Fibroblast of lung (primary cell): Measurements from ENCODE around the gene TBK1. TPM values are rescaled to one million over a fixed set of nuclear protein-coding genes. Genes with fewer than 3 reads are reported as not detected.

Experiments used
- DNase-seq, 2 donors: peaks; one replicate each; pipeline versions ENCODE4 v3.0.0 to v3.0.0-alpha.2; 2010; ENCODE audit warnings: low read depth in 2 of 2
- H2AFZ ChIP-seq: 2 replicates; pipeline ENCODE4 v1.5.1; 2012; ENCODE audit warnings: low read length, control low read depth, inconsistent platforms
- H3K27ac ChIP-seq: 2 replicates; pipeline ENCODE4 v1.5.1; 2011; ENCODE audit warnings: low read length, control low read depth; ENCODE audit not compliant: insufficient read depth
- H3K27me3 ChIP-seq: 2 replicates; pipeline ENCODE4 v1.5.1; 2011; ENCODE audit warnings: mild to moderate bottlenecking, low read length; ENCODE audit not compliant: control insufficient read depth, insufficient read depth
- H3K36me3 ChIP-seq: 2 replicates; pipeline ENCODE4 v1.5.1; 2011; ENCODE audit warnings: low read length; ENCODE audit not compliant: control insufficient read depth, insufficient read depth
- H3K4me1 ChIP-seq: 2 replicates; pipeline ENCODE4 v1.5.1; 2011; ENCODE audit warnings: low read length; ENCODE audit not compliant: control insufficient read depth, insufficient read depth; ENCODE audit errors: extremely low read depth
- H3K4me2 ChIP-seq: 2 replicates; pipeline ENCODE4 v1.5.1; 2011; ENCODE audit warnings: low read length, control low read depth; ENCODE audit not compliant: insufficient read depth; ENCODE audit errors: extremely low read depth
- H3K4me3 ChIP-seq, 4 experiments: fragments of 200-600 bp in 1 of 4; sonication (generic) in 1 of 4; replicated peaks in 1 of 4; 2 replicates each; pipeline ENCODE4 v1.5.1; 2011 to 2016; ENCODE audit warnings: low read length in 4 of 4, low read depth in 3 of 4, mild to moderate bottlenecking in 3 of 4, control low read depth in 2 of 4, inconsistent platforms in 1 of 4, mixed read lengths in 1 of 4; ENCODE audit not compliant: insufficient read depth in 1 of 4; ENCODE audit errors: control extremely low read depth in 1 of 4
- H3K79me2 ChIP-seq: 2 replicates; pipeline ENCODE4 v1.5.1; 2012; ENCODE audit warnings: mild to moderate bottlenecking, low read length, inconsistent platforms; ENCODE audit not compliant: control insufficient read depth, insufficient read depth
- H3K9ac ChIP-seq: 2 replicates; pipeline ENCODE4 v1.5.1; 2011; ENCODE audit warnings: mild to moderate bottlenecking, low read length, control low read depth; ENCODE audit not compliant: insufficient read depth
- H3K9me3 ChIP-seq: 2 replicates; pipeline ENCODE4 v1.5.1; 2012; ENCODE audit warnings: low read depth, low read length; ENCODE audit not compliant: control insufficient read depth, insufficient read depth
- H4K20me1 ChIP-seq: 2 replicates; pipeline ENCODE4 v1.5.1; 2011; ENCODE audit warnings: low read length; ENCODE audit not compliant: control insufficient read depth, insufficient read depth; ENCODE audit errors: extremely low read depth
- EZH2 ChIP-seq: IDR thresholded peaks from 2 replicates; pipeline ENCODE4 v1.5.1; 2012; ENCODE audit warnings: low read length, control low read depth, mild to moderate bottlenecking; ENCODE audit errors: missing control alignments
- polyA plus RNA-seq, 2 donors: library from polyadenylated mRNA; depleted of rRNA in 1 of 2; stranded (reverse) in 1 of 2; unstranded in 1 of 2; fragments of >200 nt; gene quantifications; 2 replicates each; pipeline ENCODE4 v1.2.1, GENCODE V29; 2011 to 2012; ENCODE audit warnings: missing spikeins in 1 of 2
- total RNA-seq: library from RNA; depleted of rRNA; stranded (reverse); fragments of >200 nt; gene quantifications from 2 replicates; pipeline ENCODE4 v1.2.1, GENCODE V29; 2014
- TF ChIP-seq, protein P1 (sequence below), 2 donors: IDR thresholded peaks in 1 of 2; conservative IDR thresholded peaks in 1 of 2; 1 replicate in 1 of 2; 2 replicates in 1 of 2; pipeline ENCODE4 v1.5.1; 2011 to 2012; ENCODE audit warnings: low read length in 2 of 2, control low read depth in 1 of 2, inconsistent platforms in 1 of 2, low read depth in 1 of 2, mild to moderate bottlenecking in 1 of 2

The TBK1 gene
- total and polyA plus RNA-seq, 2 donors (not counting 1 experiment from before 2014, with no cell fraction given) = 26.5 to 42.9 TPM

DNA sequence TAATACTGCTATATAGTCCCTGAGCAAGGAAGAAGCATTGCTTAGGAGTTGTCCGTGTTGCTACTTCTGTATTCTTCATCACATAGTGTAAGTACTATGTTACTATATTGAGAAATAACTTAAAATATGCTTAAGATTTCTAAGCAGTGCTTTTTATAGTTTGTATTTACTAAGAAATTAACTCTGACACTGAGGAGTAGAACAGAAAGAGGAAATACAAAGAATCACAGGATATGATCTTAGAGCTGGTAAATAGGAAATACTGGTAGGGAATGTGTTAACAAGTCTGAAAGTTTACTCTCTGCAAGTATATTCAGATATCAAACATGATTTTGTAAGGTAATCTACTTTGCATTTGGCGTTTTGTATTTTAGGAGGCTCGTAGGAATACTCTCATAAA, 32.2 kb upstream of the TBK1 start:
- no peaks in the 10 kb centered on the region for H3K4me1 ChIP-seq
- no peaks in the 10 kb centered on the region for H3K27me3 ChIP-seq
- no peak overlapping the region for H3K4me2 ChIP-seq
- no peak overlapping the region for H2AFZ ChIP-seq
- no peaks in the 10 kb centered on the region for H3K9me3 ChIP-seq
- no peak overlapping the region for H3K4me3 ChIP-seq
- H3K79me2 ChIP-seq = no peaks in the 10 kb centered on the region
- H3K36me3 ChIP-seq = peaks cover 13% of the 10 kb centered on the region
- H3K27ac ChIP-seq = no peak overlapping the region
- TF ChIP-seq, protein P1, sequence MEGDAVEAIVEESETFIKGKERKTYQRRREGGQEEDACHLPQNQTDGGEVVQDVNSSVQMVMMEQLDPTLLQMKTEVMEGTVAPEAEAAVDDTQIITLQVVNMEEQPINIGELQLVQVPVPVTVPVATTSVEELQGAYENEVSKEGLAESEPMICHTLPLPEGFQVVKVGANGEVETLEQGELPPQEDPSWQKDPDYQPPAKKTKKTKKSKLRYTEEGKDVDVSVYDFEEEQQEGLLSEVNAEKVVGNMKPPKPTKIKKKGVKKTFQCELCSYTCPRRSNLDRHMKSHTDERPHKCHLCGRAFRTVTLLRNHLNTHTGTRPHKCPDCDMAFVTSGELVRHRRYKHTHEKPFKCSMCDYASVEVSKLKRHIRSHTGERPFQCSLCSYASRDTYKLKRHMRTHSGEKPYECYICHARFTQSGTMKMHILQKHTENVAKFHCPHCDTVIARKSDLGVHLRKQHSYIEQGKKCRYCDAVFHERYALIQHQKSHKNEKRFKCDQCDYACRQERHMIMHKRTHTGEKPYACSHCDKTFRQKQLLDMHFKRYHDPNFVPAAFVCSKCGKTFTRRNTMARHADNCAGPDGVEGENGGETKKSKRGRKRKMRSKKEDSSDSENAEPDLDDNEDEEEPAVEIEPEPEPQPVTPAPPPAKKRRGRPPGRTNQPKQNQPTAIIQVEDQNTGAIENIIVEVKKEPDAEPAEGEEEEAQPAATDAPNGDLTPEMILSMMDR (conservative IDR thresholded peaks at IDR 0.05 in 1 of 2, IDR thresholded peaks at IDR 0.05 in 1 of 2; ENCODE audit: low read depth in 1 of 2, low read length in 2 of 2) = no peak
- no peak for TF ChIP-seq EZH2
- no peak for DNase-seq
- H3K9ac ChIP-seq = no peak overlapping the region
- H4K20me1 ChIP-seq = no peaks in the 10 kb centered on the region

DNA sequence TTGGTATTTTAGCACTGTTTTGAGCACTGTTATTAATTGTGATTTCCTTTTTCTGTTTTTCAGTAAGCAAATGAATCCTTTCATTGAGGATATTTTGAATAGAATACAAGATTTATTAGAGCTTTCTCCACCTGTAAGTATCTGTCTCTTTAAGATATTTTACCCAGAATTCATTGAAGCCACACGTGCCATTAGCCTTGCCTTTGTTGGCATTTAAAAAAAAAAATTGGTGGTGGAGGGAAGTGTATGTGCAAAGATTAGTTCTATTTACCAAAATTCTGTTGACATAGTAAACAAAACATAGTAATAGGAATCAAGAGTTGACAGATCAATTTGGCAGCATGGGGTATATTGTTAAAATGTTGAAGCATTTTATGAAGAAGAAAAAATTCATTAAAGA, 23.9 kb upstream of the TBK1 start:
- Histone ChIP-seq H3K4me1 (no peaks in the 10 kb centered on the region), H3K9ac (no peak overlapping the region), H3K4me3 (no peak overlapping the region), H3K27ac (no peak overlapping the region), H3K9me3 (no peaks in the 10 kb centered on the region), H2AFZ (no peak overlapping the region), H3K36me3 (peaks cover 17% of the 10 kb centered on the region), H3K4me2 (no peak overlapping the region), H3K27me3 (no peaks in the 10 kb centered on the region), H3K79me2 (no peaks in the 10 kb centered on the region), H4K20me1 (no peaks in the 10 kb centered on the region)
- TF ChIP-seq, protein P1 (conservative IDR thresholded peaks at IDR 0.05 in 1 of 2, IDR thresholded peaks at IDR 0.05 in 1 of 2; ENCODE audit: low read depth in 1 of 2, low read length in 2 of 2) = no peak
- no peak for TF ChIP-seq EZH2
- DNase-seq = no peak

DNA sequence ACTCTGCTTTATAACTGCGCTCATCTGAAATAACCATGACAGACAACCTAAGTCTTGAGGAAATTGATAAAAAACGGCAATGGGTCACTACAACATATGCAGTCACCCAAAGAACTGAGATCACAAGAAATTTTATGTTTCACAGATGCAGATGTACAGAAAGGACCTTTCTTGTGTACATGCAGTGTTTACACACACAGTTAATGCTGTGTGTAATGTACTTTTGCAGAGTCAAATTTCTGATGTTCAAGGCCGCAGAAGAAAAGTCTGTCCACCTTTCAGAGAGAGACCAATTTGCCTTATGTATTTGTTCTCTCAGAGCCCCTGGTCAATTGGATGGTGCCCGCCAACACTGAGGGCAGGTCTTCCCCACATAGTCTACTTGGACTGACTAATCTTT, 23.0 kb upstream of the TBK1 start:
- Histone ChIP-seq H3K9me3 (no peaks in the 10 kb centered on the region), H3K4me1 (no peaks in the 10 kb centered on the region), H3K36me3 (peaks cover 22% of the 10 kb centered on the region), H2AFZ (no peak overlapping the region), H3K4me2 (no peak overlapping the region), H3K79me2 (no peaks in the 10 kb centered on the region), H3K9ac (no peak overlapping the region), H3K27me3 (no peaks in the 10 kb centered on the region), H4K20me1 (no peaks in the 10 kb centered on the region), H3K27ac (no peak overlapping the region), H3K4me3 (no peak overlapping the region)
- TF ChIP-seq, protein P1 (conservative IDR thresholded peaks at IDR 0.05 in 1 of 2, IDR thresholded peaks at IDR 0.05 in 1 of 2; ENCODE audit: low read depth in 1 of 2, low read length in 2 of 2) = no peak
- TF ChIP-seq EZH2 = no peak
- no peak for DNase-seq
